Posterior cingulate gyrus (tissue), 11 donors: ENCODE measurements around the gene CADPS.
A peak's percentile ranks its signal among the peaks of the same experiment; 100 is the strongest.

Experiments
- DNase-seq, 10 donors: peaks; one replicate each; pipeline versions ENCODE4 v3.0.0 to v3.0.0-alpha.2; 2020 to 2021; ENCODE audit warnings: mixed read lengths in 3 of 10
- intact Hi-C: fragments of 100-400 bp; cut with DNase I; formaldehyde crosslinking; loops from one replicate; pipeline ENCODE4 v1.15.1; 2023

The CADPS gene

GRCh38 chr3:62874711-62875557, at the start of gene CADPS:
Gene CADPS (minus strand): TSS chr3:62875416. CDS start chr3:62875029, 387 bp downstream.
- intact Hi-C loops = loop anchor here (5.0 to 10.0 kb wide), 2 partner anchors 210 to 317 kb away; no protein-coding TSS in a partner anchor
- DNase-seq = peak; percentile 34 to 96 (median 76)

DNA sequence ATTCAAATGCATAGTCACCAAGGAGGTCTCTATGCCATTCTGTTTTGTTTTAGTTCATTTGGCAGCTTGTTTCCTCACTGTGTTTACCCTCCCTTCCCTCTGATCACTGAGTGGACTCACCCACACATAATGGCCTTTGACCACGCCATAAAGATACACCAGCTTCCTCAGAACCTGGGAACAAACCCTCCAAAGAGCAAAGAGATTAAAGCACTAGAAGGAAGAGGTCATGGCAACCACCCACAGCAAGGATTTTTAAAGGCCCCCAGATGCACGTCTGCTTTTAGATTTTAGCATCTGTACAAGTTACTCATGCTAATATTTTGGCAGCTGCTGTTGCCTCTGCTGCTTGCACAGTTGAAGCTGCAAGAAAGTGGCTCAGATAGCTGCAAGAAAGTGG, 47.9 kb upstream of the CADPS start:
- intact Hi-C loops = no loop called here
- no peak for DNase-seq

GRCh38 chr3:62922326-62922725, 47.1 kb upstream of the CADPS start:
- intact Hi-C loops = no loop called here
- DNase-seq = no peak

- no peak for DNase-seq
- intact Hi-C loops = no loop called here
Observed at GRCh38 chr3:62920466-62920784, 45.2 kb upstream of the CADPS start.

GRCh38 chr3:62919784-62920465, 44.7 kb upstream of the CADPS start:
- intact Hi-C loops = no loop called here
- no peak for DNase-seq

- DNase-seq = no peak
- intact Hi-C loops = no loop called here
Observed at GRCh38 chr3:62918777-62919176, 43.6 kb upstream of the CADPS start.

- intact Hi-C loops = no loop called here
- no peak for DNase-seq
Observed at GRCh38 chr3:62918131-62918530, 42.9 kb upstream of the CADPS start.

- no peak for DNase-seq
- intact Hi-C loops = no loop called here
Observed at GRCh38 chr3:62911526-62911925, 36.3 kb upstream of the CADPS start.

GRCh38 chr3:62905331-62905730, 30.1 kb upstream of the CADPS start:
- no peak for DNase-seq

DNA sequence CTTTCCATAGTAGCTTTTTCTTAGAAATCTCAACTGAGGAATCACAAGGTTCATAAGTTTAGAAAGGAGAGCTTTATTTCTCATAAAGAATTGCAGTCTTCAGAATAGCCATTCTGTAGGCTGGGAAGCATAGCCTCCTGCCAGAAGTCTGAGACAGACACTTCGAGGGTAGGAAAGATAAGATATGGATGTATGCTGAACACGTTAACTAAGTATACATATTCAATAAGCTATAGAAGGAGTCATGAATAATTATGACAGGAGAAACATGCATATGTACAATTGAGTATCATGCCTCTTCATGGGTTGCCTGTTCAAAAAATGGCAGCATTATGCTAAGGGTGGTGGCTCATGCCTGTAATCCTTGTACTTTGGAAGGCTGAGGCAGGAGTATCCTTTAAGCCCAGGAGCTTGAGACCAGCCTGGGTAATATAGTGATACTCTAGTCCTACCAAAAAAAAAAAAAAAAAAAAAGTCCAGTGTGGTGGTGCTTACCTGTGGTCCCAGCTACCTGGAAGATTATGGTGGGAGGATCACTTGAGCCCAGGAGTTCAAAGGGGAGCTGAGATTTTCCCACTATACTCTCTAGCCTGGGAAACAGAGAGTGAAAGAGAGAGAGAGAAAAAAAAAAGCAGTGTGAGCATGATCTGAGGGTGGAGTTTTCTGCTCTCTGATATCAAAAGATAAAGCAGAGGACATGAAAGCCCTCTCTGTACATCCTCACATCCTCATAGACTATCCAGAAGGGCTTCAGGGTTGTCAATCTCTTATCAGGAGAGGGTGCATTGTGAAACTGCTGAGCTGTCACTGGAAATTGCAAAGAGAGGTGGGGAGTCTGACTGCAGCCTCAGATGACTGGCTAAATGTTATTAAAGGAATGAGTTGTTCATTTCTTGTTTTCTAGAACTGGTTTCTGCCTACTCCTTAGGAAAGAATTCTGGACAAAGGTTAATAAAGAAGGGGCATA, 23.6 kb upstream of the CADPS start:
- intact Hi-C loops = no loop called here
- DNase-seq = no peak

More at GRCh38 chr3:62905331-62905730, 30.1 kb upstream of the CADPS start:
- intact Hi-C loops = no loop called here

GRCh38 chr3:62895901-62896300, 20.7 kb upstream of the CADPS start:
- DNase-seq = no peak
- intact Hi-C loops = no loop called here

GRCh38 chr3:62892951-62893350, 17.7 kb upstream of the CADPS start:
- intact Hi-C loops = no loop called here
- DNase-seq = no peak

DNA sequence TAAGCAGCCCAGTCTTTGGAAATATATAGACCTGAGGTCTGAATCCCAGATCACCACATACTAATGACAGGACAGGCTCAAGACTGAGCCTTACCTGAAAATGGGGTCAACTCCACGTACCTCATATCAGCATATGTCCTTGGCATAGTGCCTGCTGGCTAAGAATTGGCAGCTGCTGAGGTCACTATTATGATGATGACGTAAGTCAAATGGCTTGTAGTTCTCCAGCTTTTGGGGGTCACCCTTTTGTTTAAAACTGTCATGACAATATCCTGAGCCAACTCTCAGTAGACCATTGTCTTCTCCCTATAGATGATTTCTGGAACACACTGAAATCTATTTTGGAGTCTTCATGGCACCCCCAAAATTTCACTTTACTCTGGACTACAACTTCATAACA, 16.8 kb upstream of the CADPS start:
- intact Hi-C loops = no loop called here
- DNase-seq = no peak

DNA sequence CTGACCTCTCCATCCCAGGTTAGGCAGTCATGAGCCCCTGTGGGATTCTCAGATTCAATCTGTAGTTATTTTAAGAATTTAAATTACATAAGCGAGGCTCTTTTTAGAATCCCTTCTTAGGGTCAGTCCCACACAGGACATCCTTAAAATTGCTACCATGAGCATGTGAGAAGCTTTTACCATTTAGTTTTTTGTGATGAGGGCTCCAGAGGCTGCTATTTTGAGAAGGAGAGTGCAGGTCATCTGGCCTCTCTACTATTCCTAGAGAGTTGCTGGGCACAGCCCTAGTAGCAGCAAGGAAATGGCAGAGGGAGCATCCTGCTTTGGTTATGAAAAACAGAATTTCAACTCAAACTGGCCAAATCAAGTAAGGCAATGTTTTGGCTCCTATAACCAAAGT, 13.6 kb upstream of the CADPS start:
- no peak for DNase-seq
- intact Hi-C loops = no loop called here

GRCh38 chr3:62888180-62888579, 13.0 kb upstream of the CADPS start:
- DNase-seq = peak in 4 of 10 donors; percentile 9 to 73 (median 11)
- intact Hi-C loops = no loop called here

- intact Hi-C loops = no loop called here
Observed at GRCh38 chr3:62885136-62885535, 9.9 kb upstream of the CADPS start.

GRCh38 chr3:62884096-62884870, 9.1 kb upstream of the CADPS start:
- intact Hi-C loops = no loop called here

More at GRCh38 chr3:62885136-62885535, 9.9 kb upstream of the CADPS start:
- DNase-seq = no peak

GRCh38 chr3:62882676-62883200, 7.5 kb upstream of the CADPS start:
- intact Hi-C loops = no loop called here

More at GRCh38 chr3:62884096-62884870, 9.1 kb upstream of the CADPS start:
- DNase-seq = no peak

GRCh38 chr3:62876064-62876463, 848 bp upstream of the CADPS start:
- peak in 4 of 10 donors; percentile 7 to 62 (median 8) for DNase-seq
- intact Hi-C loops = loop anchor here (10.0 kb wide), 1 partner anchor 211 kb away; no protein-coding TSS in a partner anchor

More at GRCh38 chr3:62882676-62883200, 7.5 kb upstream of the CADPS start:
- no peak for DNase-seq
